GM12878 (cell line): ENCODE measurements around the gene FARSB. TPM values are rescaled to one million over a fixed set of nuclear protein-coding genes. Genes with fewer than 3 reads are reported as not detected.
A peak's percentile ranks its signal among the peaks of the same experiment; 100 is the strongest.

Experiments
- ASH2L ChIP-seq: fragments of 300-600, 200-600 bp; sonication (generic); IDR thresholded peaks from 2 replicates; pipeline ENCODE4 v1.6.1; 2017; ENCODE audit warnings: low read depth, mild to moderate bottlenecking, borderline replicate concordance
- ATF2 ChIP-seq: IDR thresholded peaks from 2 replicates; pipeline ENCODE4 v1.6.1; 2012; ENCODE audit warnings: low read length, inconsistent platforms
- BACH1 ChIP-seq: fragments of 450-650 bp; IDR thresholded peaks from 2 replicates; pipeline ENCODE4 v1.6.1; 2017; ENCODE audit warnings: mild to moderate bottlenecking, borderline replicate concordance
- BCL3 ChIP-seq: IDR thresholded peaks from 2 replicates; pipeline ENCODE4 v1.6.1; 2011; ENCODE audit warnings: borderline replicate concordance, low read depth, mild to moderate bottlenecking, moderate library complexity, low read length; ENCODE audit not compliant: insufficient read depth, poor library complexity, severe bottlenecking
- BHLHE40 ChIP-seq, 2 experiments: fragments of 450-650 bp in 1 of 2; IDR thresholded peaks; 2 replicates each; pipeline ENCODE4 v1.6.1; 2011 to 2017; ENCODE audit warnings: low read depth in 2 of 2, borderline replicate concordance in 1 of 2, improper control_type of control experiment in 1 of 2, low read length in 1 of 2, mild to moderate bottlenecking in 1 of 2
- BMI1 ChIP-seq: fragments of 450-650 bp; IDR thresholded peaks from 2 replicates; pipeline ENCODE4 v1.6.1; 2016; ENCODE audit warnings: mild to moderate bottlenecking, moderate library complexity, borderline replicate concordance
- CHD2 ChIP-seq: IDR thresholded peaks from 2 replicates; pipeline ENCODE4 v1.6.1; 2011; ENCODE audit warnings: low read depth, low read length, improper control_type of control experiment, borderline replicate concordance
- DPF2 ChIP-seq: fragments of 450-650 bp; IDR thresholded peaks from 2 replicates; pipeline ENCODE4 v1.6.1; 2017; ENCODE audit warnings: mild to moderate bottlenecking
- EGR1 ChIP-seq, 2 experiments: IDR thresholded peaks; 1 replicate in 1 of 2; 2 replicates in 1 of 2; pipeline ENCODE4 v1.6.1; 2011 to 2012; ENCODE audit warnings: low read depth in 2 of 2, low read length in 2 of 2, borderline replicate concordance in 1 of 2, mild to moderate bottlenecking in 1 of 2, moderate library complexity in 1 of 2
- EZH2 ChIP-seq: IDR thresholded peaks from 2 replicates; pipeline ENCODE4 v1.6.1; 2012; ENCODE audit warnings: low read depth, mild to moderate bottlenecking, control low read depth, inconsistent platforms, low read length, borderline replicate concordance; ENCODE audit not compliant: control insufficient read depth
- IRF4 ChIP-seq: IDR thresholded peaks from 2 replicates; pipeline ENCODE4 v1.6.1; 2011; ENCODE audit warnings: low read depth, low read length
- KLF5 ChIP-seq: fragments of 450-650 bp; IDR thresholded peaks from 2 replicates; pipeline ENCODE4 v1.6.1; 2014; ENCODE audit warnings: mild to moderate bottlenecking; ENCODE audit not compliant: partially characterized antibody
- NRF1 ChIP-seq: conservative IDR thresholded peaks from 2 replicates; pipeline ENCODE4 v1.6.1; 2011; ENCODE audit warnings: mild to moderate bottlenecking, low read depth, low read length, improper control_type of control experiment
- RCOR1 ChIP-seq: conservative IDR thresholded peaks from 2 replicates; pipeline ENCODE4 v1.6.1; 2012; ENCODE audit warnings: low read depth, low read length, improper control_type of control experiment
- RUNX3 ChIP-seq: IDR thresholded peaks from 2 replicates; pipeline ENCODE4 v1.6.1; 2012; ENCODE audit warnings: low read length, inconsistent platforms
- SMARCA5 ChIP-seq: fragments of 450-650 bp; IDR thresholded peaks from 2 replicates; pipeline ENCODE4 v1.6.1; 2017; ENCODE audit warnings: mild to moderate bottlenecking
- TARDBP ChIP-seq: IDR thresholded peaks from 2 replicates; pipeline ENCODE4 v1.6.1; 2016; ENCODE audit warnings: borderline replicate concordance
- TBL1XR1 ChIP-seq: IDR thresholded peaks from 2 replicates; pipeline ENCODE4 v1.6.1; 2012; ENCODE audit warnings: low read depth, low read length, improper control_type of control experiment
- polyA plus RNA-seq, 11 experiments: library from polyadenylated mRNA; depleted of rRNA in 4 of 11; unstranded in 6 of 11; stranded (reverse) in 5 of 11; fragments of >200 nt; fragmentation: Nextera tagmentation in 4 of 11; fragmentation: Illumina TruSeq in 1 of 11; extraction: Ambion mirVana in 4 of 11; extraction: Trizol in 1 of 11; gene quantifications; 1 replicate in 1 of 11; 2 replicates in 10 of 11; pipeline versions ENCODE4 v1.2.1 to v1.2.3, GENCODE V29; 2011 to 2016; ENCODE audit warnings: inconsistent platforms in 2 of 11, missing spikeins in 2 of 11, low read depth in 1 of 11
- total RNA-seq, 4 experiments: library from RNA; depleted of rRNA in 3 of 4; stranded (reverse); fragments of >200 nt in 3 of 4; fragmentation: Illumina TruSeq in 1 of 4; extraction: Trizol in 1 of 4; gene quantifications; 2 replicates each; pipeline versions ENCODE4 v1.2.1 to v1.2.3, GENCODE V29; 2013 to 2021
- TF ChIP-seq, protein P1 (sequence below): fragments of 450-650 bp; IDR thresholded peaks from 2 replicates; pipeline ENCODE4 v1.6.1; 2016; ENCODE audit warnings: mild to moderate bottlenecking
- TF ChIP-seq, protein P2 (sequence below): fragments of 450-650 bp; conservative IDR thresholded peaks from 2 replicates; pipeline ENCODE4 v1.6.1; 2017; ENCODE audit warnings: mild to moderate bottlenecking, moderate library complexity
- TF ChIP-seq, protein P3 (sequence below): fragments of 450-650 bp; formaldehyde crosslinking; IDR thresholded peaks from 2 replicates; pipeline ENCODE4 v1.4.0; 2022; ENCODE audit warnings: mild to moderate bottlenecking, moderate library complexity

Gene FARSB
- total and polyA plus RNA-seq, 10 of the 15 experiments (the other 5 are each of a cell fraction or from before 2014, with no cell fraction given), result 32.4 to 127 (median 73.8) TPM

- TF ChIP-seq EZH2 (no peak), BHLHE40 (IDR thresholded peaks at IDR 0.05; ENCODE audit: borderline replicate concordance in 1 of 2, low read depth in 2 of 2, low read length in 1 of 2) (no peak), IRF4 (peak; percentile 60; the same call in 1 of the 2 replicates), TARDBP (no peak), TBL1XR1 (no peak), ASH2L (no peak), BMI1 (no peak), RUNX3 (peak; percentile 94), NRF1 (no peak), BACH1 (no peak), EGR1 (IDR thresholded peaks at IDR 0.05; ENCODE audit: borderline replicate concordance in 1 of 2, low read depth in 2 of 2, low read length in 2 of 2) (no peak), ATF2 (0 out of 2 replicates have a peak, but pooled peaks have one; percentile 45), CHD2 (no peak), RCOR1 (no peak), KLF5 (no peak), BCL3 (peak; percentile 28), SMARCA5 (no peak), DPF2 (no peak)
- TF ChIP-seq, protein P1, sequence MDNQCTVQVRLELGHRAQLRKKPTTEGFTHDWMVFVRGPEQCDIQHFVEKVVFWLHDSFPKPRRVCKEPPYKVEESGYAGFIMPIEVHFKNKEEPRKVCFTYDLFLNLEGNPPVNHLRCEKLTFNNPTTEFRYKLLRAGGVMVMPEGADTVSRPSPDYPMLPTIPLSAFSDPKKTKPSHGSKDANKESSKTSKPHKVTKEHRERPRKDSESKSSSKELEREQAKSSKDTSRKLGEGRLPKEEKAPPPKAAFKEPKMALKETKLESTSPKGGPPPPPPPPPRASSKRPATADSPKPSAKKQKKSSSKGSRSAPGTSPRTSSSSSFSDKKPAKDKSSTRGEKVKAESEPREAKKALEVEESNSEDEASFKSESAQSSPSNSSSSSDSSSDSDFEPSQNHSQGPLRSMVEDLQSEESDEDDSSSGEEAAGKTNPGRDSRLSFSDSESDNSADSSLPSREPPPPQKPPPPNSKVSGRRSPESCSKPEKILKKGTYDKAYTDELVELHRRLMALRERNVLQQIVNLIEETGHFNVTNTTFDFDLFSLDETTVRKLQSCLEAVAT, result no peak
- TF ChIP-seq, protein P2, sequence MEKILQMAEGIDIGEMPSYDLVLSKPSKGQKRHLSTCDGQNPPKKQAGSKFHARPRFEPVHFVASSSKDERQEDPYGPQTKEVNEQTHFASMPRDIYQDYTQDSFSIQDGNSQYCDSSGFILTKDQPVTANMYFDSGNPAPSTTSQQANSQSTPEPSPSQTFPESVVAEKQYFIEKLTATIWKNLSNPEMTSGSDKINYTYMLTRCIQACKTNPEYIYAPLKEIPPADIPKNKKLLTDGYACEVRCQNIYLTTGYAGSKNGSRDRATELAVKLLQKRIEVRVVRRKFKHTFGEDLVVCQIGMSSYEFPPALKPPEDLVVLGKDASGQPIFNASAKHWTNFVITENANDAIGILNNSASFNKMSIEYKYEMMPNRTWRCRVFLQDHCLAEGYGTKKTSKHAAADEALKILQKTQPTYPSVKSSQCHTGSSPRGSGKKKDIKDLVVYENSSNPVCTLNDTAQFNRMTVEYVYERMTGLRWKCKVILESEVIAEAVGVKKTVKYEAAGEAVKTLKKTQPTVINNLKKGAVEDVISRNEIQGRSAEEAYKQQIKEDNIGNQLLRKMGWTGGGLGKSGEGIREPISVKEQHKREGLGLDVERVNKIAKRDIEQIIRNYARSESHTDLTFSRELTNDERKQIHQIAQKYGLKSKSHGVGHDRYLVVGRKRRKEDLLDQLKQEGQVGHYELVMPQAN, result no peak
- TF ChIP-seq, protein P3, sequence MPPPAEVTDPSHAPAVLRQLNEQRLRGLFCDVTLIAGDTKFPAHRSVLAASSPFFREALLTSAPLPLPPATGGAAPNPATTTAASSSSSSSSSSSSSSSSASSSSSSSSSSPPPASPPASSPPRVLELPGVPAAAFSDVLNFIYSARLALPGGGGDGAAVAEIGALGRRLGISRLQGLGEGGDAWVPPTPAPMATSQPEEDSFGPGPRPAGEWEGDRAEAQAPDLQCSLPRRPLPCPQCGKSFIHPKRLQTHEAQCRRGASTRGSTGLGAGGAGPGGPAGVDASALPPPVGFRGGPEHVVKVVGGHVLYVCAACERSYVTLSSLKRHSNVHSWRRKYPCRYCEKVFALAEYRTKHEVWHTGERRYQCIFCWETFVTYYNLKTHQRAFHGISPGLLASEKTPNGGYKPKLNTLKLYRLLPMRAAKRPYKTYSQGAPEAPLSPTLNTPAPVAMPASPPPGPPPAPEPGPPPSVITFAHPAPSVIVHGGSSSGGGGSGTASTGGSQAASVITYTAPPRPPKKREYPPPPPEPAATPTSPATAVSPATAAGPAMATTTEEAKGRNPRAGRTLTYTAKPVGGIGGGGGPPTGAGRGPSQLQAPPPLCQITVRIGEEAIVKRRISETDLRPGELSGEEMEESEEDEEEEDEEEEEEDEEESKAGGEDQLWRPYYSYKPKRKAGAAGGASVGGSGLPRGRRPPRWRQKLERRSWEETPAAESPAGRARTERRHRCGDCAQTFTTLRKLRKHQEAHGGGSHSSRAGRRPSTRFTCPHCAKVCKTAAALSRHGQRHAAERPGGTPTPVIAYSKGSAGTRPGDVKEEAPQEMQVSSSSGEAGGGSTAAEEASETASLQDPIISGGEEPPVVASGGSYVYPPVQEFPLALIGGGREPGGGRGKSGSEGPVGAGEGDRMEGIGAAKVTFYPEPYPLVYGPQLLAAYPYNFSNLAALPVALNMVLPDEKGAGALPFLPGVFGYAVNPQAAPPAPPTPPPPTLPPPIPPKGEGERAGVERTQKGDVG (CRISPR knock-in tag), result no peak
Measured at GRCh38 chr2:222521099-222521498, 134.8 kb downstream of the FARSB start (continued).
